HG03520 (cell line): ENCODE measurements around the gene TBC1D14.
"Not testable (repeated sequence)": the region's sequence is repeated elsewhere in the genome, so short reads cannot be mapped to it uniquely, and the experiment has no call there.

ENCODE experiments used
- ATAC-seq: cut with Tn5 transposase; IDR thresholded peaks from one replicate; pipeline ENCODE4 v1.9.1; 2021; ENCODE audit warnings: mild to moderate bottlenecking, moderate library complexity; ENCODE audit not compliant: unreplicated experiment

TBC1D14 gene

DNA sequence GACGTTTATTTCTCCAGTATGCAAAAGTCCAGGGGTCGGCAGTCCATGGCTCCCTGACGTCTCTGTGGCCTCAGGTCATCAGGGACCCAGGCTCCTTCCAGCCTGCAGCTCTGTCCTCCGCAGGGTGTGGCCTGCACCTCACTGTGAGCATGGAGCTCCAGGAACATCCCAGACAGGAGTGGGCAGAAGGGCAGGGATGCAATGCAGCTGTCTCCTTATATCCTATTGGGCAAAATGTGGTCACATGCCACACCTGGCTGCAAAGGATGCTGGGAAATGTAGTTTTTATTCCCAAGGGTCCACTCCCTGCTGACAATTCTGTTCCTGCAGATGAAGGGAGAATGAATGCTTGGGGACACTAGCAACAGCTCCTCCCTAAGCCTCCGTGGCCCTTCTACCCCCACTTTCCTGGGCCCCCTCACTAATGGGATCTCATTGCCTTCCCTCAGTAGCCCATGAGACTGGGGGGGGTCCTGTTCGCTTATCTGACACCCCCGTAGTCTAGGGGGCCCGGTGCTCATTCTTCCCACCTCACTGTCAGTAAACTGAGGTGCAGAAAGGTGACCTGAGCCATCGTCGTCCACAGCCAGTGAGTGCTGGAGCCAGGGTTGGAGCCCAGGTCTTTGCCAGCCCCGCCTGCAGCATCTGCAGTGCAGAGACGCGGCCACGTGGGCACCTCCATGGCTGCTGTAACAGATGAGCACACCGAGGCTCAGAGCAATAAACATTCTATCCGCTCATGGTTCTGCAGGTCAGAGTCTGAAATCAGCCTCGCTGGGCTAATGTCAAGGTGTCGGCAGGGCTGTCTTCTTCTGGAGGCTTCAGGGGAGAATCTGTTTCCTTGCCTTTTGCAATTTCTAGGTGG, 164.1 kb downstream of the TBC1D14 start:
- no peak for ATAC-seq

DNA sequence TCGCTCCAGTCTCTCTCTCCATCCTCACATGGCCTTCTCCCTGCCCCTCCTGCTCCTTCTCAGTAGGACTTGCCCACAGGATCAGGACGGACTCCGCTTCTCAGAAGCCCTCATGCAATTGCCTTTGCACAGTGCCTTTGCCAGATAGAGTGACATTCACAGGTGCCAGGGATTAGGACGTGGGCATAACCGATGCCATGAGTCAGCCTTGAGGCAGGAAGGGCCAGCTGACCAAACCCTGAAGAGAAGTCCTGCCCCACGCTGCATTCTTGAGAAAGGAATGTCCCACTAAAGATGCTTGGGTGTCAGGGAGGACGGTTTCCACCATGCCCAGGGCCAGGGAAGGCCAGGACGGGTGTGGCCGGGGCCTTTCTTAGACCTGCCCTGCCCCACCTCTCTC, 164.8 kb downstream of the TBC1D14 start:
- no peak for ATAC-seq

DNA sequence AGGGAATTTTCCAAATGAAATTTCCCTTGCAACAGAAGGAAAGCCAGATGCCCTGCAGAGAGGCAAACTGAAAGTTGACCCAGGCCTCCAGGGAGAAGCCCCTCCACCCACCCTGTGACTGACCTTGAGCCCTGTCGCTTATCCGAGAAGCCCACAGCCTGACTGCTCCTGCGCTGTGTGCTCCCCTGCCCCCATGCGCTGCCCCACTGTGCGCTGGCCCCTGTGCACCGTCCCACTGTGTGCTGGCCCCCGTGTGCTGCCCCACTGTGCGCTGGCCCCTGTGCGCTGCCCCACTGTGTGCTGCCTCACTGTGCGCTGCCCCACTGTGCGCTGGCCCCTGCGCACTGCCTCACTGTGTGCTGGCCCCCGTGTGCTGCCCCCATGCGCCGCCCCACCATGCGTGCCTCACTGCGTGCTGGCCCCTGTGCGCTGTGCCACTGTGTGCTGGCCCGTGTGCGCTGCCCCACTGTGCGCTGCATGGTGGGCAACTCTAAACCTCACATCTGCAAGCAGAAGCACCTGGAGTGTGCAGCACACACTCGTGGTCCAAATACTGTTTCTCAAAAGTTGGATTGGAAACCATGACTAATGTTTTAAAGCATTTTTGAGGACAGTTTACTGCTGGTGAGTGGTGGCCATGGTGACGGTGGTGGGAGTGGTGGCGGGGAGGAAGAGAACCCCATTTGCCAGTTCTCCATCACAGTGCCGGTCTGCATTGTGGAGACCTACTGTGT, 166.5 kb downstream of the TBC1D14 start:
- no peak for ATAC-seq

DNA sequence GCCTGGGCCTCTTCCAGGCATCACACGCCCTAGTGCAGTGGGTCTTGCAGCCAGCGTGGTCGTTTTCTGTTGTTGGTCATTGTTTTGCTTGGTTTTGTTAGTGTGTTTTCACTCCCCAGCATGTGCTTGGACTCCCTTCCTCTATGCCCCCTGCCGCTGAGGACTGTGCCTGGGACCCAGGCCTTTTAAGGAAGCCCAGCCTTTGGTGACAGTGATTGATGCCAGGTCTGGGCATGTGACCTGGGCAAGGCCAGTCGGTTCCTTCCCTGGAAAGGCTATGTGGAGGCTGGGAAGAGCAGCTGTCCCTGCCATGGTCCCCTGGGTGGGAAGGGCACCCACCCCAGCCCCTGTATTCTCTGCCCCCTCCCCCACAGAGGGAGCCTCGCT, 167.1 kb downstream of the TBC1D14 start:
- ATAC-seq: no peak

DNA sequence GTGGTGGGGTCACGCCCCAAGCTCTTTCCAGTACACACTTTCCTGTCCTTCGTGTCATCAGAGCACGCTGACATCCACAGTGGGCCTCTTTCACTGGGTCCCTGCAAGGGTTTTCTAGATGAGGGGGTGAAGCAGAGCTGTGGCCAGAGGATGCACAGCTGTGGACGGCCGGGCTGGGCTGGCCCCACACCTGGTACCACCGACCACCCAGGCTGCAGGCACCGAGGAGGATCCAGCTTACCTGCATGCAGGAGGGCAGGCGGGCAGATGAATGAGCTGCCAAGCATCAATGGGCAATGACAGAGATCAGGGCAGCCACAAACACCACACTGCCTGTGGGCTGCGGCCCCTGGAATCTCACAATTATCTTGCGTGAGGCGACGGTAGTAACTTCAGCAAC, 167.7 kb downstream of the TBC1D14 start:
- ATAC-seq: no peak

DNA sequence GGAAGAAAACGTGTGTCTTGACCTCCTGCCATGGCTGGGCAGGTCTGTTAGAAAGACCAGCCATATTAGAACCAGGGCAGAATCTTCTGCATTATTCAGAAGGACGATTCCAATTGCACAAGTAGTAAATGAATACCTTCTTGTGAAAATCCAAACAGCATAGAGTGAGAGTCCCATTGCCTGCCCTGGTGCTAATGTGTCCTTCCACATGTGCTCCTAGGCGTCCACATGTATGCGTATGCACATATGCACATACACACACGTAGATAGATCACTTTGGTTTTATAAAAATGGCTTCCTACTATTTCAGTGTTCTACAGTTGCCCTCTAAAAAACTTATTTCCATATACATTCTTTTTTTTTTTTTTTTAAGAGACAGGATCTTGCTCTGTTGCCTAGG, 168.4 kb downstream of the TBC1D14 start:
- no peak for ATAC-seq

DNA sequence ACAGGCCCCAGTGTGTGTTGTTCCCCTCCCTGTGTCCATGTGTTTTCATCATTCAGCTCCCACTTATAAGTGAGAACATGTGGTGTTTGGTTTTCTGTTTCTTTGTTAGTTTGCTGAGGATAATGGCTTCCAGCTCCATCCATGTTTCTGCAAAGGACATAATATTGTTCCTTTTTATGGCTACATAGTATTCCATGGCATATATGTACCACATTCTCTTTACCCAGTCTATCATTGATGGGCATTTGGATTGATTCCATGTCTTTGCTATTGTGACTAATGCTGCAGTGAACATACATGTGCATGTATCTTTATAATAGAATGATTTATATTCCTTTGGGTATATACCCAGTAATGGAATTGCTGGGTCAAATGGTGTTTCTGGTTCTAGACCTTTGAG, 169.9 kb downstream of the TBC1D14 start:
- ATAC-seq: not testable (repeated sequence)

DNA sequence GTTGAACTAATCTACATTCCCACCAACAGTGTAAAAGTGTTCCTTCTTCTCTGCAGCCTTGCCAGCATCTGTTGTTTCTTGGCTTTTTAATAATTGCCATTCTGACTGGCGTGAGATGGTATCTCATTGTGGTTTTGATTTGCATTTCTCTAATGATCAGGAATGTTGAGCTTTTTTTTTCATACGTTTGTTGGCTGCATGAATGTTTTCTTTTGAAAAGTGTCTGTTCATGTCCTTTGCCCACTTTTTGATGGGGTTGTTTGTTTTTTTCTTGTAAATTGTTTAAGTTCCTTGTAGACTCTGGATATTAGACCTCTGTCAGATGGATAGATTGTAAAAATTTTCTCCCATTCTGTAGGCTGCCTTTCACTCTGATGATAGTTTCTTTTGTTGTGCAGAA, 170.3 kb downstream of the TBC1D14 start:
- ATAC-seq: not testable (repeated sequence)
